Inflammatory macrophage (primary cell): Measurements from ENCODE around the gene TADA3.
"Not testable (repeated sequence)": the region's sequence is repeated elsewhere in the genome, so short reads cannot be mapped to it uniquely, and the experiment has no call there.

Experiments used
- DNase-seq, 2 donors: peaks; one replicate each; pipeline ENCODE4 v3.0.0-alpha.2; 2020 to 2022

The TADA3 gene

DNA sequence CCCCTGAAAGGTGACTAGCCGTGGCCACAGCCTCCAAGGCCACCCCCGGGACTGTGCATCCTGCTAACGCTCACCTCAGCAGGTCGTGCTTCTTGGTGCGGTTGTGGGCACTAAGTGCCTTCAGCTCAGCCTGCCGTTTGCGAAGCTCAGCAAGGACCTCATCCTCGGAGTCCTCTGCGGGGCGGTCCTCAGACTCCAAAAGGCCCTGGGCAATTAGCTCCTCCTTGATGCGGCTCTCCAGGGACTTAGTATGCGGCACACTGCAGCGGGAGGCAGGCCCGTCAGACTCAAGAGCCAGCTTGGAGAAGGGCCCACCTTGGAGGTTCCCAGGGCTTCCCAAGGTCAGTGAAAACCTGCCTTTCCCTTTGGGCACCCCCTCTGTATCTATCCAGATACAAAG lies 8.3 kb downstream of the TADA3 start:
- DNase-seq: no peak

GRCh38 chr3:9782770-9783169 lies 9.5 kb downstream of the TADA3 start:
- DNase-seq: no peak

DNA sequence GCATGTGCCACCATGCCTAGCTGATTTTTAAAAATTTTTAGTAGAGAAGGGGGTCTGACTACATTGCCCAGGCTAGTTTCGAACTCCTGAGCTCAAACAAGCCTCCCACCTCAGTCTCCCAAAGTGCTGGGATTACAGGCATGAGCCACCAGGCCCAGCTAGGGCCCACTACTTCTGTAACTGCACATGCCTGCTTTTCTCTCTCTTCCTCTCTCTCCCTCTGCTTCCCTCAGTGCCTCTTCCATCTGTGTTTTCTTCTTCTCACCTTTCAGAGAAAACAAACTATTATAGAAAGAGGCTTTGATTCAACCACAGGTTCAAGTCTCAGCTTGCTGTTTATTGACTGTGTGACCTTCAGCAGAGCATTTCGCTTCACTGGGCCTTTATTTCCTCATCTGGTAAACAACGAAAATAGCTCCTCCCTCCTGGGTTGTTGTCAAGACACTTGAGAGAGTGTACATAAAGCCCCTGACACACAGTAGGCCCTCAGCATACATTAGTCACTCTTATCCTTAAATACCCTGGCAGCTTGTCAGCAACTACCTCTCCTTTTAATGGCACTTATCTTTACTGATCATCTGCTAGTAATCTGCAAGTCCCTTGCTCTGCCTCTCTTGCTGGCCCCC lies 10.2 kb downstream of the TADA3 start:
- peak in 1 of 2 donors; percentile 46 for DNase-seq

DNA sequence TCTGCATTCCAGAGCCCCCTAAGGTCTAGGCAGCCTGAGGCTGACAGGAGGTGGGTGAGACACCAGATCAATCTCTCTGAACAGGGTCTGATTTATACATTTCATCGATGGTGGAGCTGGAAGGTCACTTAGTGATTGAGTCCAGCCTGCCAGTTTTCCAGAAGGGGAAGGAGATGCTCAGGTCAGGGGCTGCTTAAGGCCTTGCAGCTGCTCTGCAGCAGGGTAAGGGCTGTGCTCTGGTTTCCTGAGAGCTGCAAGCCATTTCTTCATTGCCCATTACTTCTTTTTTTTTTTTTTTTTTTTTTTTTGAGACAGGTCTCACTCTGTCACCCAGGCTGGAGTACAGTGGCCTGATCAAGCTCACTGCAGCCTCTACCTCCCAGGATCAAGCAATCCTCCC lies 10.7 kb downstream of the TADA3 start:
- DNase-seq: peak; percentile 38 to 55

GRCh38 chr3:9780910-9781309 lies 11.4 kb downstream of the TADA3 start:
- no peak for DNase-seq

DNA sequence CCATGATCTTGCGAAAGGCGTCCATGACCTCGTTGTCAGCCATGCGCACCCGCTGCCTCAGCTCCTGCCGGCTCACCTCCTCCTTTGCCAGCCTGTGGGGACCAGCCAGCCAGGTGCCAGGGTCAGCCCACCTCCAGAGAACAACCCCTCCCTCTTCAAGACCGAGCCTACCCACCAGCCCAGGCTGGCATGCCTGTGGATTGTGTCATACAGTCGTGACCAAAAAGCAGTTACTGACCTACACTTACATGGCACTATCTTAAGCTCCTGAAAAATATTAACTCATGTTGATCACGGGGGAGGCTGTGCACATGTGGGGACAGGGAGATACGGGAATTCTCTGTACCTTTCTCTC lies 11.8 kb downstream of the TADA3 start:
- peak; percentile 14 to 63 for DNase-seq

- DNase-seq: peak; percentile 80 to 87
Observed at GRCh38 chr3:9779721-9780457, 12.4 kb downstream of the TADA3 start.

DNA sequence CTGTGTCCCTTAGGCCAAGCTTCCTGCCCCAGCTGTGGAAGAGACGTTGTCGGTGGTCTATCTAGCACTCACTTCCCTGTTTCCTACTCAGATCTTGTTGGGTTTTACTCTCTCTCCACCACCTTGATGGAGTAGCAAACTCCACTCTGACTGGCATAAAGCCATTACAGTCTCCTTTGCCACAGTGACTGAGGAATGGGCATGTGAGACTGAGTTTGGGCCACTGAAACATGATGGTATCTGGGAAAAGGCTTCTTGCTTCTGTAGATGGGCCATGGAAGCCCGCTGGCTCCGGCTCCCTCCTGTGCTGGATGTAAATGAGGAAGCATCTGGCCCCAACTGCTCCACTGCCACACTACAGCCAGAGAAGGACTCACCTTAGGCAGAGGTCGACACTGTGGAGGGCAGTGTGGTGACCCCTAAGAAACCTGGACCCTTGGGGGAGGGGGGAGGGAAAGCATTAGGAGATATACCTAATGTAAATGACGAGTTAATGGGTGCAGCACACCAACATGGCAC lies 13.1 kb downstream of the TADA3 start:
- DNase-seq: peak in 1 of 2 donors; percentile 41

- DNase-seq: peak; percentile 85 to 95
Observed at GRCh38 chr3:9778143-9779074, 13.9 kb downstream of the TADA3 start.

- peak; percentile 78 to 84 for DNase-seq
Observed at GRCh38 chr3:9777694-9778021, 14.6 kb downstream of the TADA3 start.

DNA sequence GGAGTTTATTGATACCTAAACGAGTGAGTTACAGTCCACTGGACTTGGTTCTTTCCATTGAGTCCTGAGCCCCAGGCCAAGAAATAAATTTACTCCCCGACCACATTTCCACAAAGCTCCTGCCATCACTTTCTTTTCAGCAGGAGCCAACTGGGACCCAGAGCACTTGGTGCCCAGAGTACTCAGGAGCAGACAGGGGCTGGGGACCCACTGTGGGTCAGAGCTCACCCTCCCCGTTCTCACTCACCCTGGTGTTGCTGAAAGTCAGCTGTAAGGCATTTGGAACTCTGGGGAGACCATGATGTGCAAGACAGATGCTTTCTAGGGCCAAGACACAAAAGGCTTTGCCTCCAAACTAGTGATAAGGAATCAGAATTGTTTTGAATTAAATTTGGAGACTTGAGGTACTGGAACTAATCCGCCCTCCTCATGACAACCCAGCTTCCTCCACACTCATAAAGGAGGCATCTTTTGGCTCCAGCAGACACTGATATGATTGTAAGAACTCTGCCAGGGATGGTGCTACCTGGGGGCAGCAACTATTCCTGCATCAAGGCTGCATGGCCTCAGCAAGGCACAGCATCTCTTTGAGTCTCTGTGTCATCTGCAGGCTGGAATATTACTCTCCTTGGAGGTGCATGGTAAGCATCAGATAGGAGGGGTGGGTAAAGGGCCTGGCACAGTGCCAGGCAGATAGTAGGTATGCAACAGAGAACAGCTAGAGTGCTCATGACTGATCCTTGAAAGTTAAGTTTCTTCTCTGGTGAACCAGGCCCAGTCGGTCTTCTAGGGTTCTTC lies 15.2 kb downstream of the TADA3 start:
- no peak for DNase-seq

DNA sequence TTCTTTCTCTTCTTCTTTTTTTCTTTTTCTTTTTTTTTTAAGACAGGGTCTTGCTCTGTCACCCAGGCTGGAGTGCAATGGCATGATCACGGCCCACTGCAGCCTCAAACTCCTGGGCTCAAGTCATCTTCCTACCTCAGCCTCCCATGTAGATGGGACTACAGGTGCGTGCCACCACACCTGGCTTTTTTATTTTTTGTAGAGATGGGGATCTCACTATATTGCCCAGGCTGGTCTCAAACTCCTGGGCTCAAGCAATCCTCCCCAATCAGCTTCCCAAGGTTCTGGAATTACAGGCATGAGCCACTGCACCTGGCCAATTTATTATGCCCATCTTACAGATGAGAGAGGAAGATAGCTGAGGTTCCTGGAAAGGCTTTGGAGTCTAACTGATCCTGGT lies 21.3 kb downstream of the TADA3 start:
- DNase-seq: not testable (repeated sequence)

DNA sequence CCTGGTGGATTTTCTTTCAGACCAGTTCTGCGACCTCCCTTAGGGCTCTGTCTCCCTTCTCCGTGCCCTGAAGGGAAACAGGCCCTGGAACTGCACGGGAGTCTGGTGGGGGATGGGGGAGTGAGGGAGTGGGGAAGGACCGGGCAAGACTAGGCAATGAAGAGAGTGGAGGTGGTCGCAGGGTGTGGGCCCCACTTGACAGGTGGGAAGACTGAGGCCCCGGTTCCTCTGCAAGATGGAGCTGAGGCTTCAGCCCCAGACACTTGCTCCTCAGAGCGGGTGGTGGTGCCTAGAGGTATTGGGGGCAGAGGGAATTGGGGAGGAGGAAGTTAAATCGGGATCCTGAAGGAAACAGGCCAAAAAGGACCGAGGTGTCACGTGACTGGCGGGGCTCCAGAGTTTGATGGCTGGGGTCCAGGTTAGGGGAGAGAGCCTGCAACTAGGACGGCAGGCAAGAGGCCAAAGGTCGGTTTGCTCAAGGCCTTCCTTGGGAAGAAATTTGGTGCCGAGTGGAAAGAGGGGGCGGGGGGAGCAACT lies 21.9 kb downstream of the TADA3 start:
- DNase-seq: peak; percentile 8 to 27

DNA sequence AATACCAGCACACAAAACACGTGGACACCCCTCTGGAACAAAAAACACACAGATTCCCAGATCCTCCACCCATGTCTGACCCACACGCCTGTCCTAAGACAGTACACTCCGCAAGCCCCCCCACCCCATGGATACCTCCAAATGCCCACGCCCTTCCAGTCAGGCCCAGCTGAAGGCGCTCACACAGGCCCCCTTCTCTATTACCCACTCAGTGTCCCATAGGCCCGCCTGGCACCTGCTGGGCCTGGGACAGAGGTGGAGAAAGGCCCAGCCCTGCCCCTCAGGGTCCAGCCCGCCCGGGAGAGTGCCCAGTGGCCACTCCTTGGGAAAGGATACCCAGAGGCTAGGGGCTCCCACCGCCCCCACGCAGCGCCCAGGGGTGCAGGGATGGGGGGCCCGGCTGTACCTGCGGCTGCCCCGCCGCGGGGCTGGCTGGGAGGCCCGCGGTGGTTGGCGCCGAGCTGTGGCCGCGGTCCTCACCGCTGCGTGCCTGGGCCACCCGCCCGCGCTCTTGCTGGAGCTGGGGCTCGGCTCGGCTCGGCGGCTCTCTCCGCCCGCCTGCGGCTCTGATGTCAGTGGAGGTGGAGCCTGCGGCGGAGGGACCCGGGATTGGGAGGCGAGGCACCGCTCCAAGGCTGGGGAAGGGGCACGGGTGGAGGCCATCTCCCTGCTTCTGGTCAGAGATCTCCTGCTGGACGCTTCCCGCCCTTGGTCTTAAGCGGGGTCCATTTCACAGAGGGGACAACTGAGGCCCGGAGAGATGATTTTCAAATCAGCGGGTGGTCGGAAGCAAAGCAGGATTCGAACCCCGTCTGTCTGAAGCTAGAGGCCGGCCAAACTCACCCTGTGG lies 22.6 kb downstream of the TADA3 start, which contains the start of gene CAMK1:
CAMK1 (minus strand) TSS at position 522 of the 850 bp plus-strand sequence. CDS start 2,198 bp downstream, outside the sequence.
- DNase-seq: peak; percentile 62 to 85

DNA sequence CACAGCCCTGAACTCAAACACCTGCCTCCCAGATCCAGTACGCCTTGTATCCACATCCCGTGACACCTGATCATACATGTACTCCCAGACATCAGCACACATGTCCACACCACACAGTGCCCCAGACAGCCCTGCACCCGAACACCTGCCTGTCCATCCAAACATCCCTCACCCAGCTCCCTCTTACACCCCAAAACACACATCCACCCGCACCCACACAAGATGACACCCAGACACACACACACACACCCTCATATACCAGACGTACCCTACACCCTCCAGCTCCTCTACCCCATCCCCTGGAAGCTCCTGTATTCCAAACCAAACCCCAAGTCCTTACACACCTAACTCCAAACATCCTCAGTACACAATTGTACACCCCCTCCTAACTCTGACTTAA lies 23.3 kb downstream of the TADA3 start:
- no peak for DNase-seq

- DNase-seq: no peak
Observed at GRCh38 chr3:9768141-9768775, 24.0 kb downstream of the TADA3 start.

DNA sequence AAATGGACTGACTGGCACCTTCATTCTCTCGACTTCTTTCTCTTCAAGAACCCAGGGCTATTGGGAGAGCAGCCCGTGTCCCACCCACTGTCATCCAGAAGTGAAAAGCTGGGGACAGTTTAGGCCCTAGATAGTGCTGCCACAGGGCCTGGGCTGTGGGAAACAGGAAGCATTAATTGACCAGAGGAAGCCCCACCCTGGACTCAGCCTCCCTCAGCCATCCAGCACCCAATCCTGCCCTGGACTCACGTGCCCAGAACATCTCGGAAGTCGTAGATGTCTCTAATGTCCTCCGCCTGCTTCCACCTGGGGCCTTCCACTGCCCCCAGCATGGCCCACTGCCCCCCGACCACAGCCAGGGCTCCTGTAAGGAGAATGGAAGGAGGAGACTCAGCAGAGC lies 24.9 kb downstream of the TADA3 start:
- DNase-seq: peak; percentile 70 to 73

- DNase-seq: no peak
Observed at GRCh38 chr3:9765865-9766264, 26.4 kb downstream of the TADA3 start.

GRCh38 chr3:9762871-9763270 lies 29.4 kb downstream of the TADA3 start:
- DNase-seq: no peak

DNA sequence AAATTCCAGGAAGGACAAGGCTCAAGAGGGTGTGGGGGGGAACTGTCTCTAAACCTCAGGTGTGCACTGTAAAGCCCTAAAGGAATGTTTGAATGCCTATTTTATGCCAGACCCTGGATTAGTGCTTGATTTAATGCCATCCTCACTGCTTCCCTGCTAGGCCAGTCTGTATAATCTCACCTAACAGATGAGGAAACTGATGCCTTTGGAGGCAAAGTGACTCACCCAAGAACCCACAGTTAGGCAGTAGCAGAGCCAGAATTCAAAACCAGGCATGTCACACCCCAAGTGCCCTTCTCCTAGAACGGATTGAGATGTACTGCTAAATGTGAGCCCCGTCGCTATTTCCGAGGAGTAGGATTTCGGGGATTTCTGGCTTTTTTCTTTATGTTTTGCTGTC lies 30.4 kb downstream of the TADA3 start:
- no peak for DNase-seq
